ENCODE data around the gene EDEM3.
"Not testable (repeated sequence)": the region's sequence is repeated elsewhere in the genome, so short reads cannot be mapped to it uniquely, and the experiment has no call there.

Gene EDEM3

DNA sequence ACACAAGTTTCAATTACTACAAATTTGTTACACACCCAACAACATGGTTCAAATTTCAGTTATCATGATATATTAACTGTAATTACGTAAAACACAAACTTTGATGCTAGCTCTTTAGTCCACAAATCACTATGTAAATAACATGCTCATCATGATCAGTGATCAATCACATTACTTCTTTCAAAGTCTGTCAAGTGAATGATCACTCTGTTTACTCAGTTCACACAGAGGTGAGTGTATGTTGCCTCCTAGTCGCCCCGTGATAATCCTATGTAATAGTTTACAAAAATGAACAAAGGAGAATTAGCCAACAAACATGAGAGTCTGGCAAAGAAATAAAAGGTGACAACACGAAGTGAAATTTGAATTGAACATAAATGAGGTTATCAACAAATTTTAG is 14.3 kb downstream of the EDEM3 start:
- DNase-seq (ENCODE audit: low read depth): no peak

DNA sequence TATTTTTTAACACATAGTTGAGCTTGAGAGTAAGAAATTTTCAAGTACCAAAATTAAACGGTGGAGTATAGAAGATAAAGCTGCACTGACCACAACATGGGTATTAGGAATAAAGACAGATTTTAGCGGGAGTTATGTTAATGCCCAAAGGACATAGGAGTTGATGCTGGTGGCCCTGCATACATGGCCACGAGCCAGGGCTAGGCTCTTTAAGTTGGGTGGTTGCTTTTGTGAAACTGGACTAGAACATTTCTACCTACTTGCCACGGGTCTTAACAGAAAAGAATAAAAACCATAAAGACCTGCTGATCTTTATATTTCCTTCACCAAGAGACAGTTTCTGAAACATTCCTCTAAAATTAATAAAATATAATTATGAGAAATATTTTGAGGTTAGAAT is 14.9 kb downstream of the EDEM3 start:
- no peak for DNase-seq (ENCODE audit: low read depth)

DNA sequence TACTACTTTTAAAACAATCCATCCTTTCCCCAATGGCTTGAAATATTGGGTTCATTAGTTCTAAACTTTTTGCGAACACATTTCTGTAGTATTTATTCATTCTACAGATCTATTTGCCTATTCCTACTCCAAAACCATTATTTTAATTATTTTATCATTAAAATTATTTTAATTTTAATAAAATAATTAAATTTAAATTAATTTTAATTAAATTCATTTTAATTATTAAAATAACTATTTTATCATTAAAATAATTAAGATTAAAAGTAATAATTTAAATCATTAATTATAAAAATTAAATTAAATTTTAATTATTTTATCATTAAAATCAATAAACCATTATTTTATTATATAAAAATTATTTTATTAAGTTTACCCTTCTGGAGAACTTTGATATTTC is 15.6 kb downstream of the EDEM3 start:
- DNase-seq (ENCODE audit: low read depth): no peak

DNA sequence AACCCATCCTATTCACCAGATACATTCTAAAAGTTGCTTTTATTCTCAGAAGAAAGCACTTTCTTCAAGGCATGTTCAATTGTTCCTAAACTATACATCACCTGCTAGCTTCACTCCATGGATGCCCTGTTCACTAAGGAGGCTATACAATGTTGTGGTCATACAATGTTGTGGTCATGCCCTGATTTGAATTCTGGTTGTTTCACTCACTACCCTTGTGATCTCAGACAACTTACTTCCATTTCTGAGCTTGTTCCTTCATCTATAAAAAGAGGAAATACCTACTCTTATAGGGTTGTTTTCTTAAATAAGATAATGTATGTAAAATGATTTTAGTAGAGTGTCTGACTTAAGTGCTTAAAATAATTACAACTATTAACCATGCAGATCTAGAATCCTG is 19.7 kb downstream of the EDEM3 start:
- DNase-seq (ENCODE audit: low read depth): no peak

DNA sequence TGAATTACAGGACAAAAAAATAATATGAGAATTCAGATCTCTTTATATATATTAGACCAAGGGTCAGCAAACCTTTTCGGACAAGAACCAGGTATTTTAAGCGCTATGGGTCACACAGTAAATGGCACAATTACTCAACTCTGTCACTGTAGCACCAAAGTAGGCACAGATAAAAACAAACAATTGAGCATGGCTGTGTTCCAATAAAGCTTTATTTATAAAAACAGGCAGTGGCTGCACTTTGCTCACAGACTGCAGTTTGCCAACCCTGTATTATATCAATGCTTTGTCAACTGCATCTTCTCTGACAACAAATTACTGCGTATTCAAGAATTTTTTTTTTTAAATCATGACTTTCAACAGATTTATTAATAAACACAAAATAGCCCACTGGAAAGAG is 29.8 kb downstream of the EDEM3 start:
- no peak for DNase-seq (ENCODE audit: low read depth)

DNA sequence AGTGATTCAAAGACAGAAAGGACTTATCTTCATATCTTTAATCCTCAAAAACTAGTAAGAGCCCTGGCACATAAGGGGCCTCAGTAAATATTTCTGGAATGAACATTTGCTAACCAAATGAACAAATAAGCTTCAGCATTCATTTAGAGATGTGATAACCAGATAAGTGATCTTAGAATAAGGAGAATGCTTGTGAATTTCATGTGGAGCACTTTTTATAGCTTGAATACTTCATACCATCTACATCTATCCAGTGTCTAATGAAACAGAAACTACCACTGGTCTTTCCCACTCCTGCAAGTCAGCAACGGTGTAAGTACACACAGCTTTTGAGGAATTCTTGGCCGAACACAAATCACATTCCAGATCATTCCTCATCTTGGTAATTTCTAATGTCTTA is 38.5 kb downstream of the EDEM3 start:
- no peak for DNase-seq (ENCODE audit: low read depth)

DNA sequence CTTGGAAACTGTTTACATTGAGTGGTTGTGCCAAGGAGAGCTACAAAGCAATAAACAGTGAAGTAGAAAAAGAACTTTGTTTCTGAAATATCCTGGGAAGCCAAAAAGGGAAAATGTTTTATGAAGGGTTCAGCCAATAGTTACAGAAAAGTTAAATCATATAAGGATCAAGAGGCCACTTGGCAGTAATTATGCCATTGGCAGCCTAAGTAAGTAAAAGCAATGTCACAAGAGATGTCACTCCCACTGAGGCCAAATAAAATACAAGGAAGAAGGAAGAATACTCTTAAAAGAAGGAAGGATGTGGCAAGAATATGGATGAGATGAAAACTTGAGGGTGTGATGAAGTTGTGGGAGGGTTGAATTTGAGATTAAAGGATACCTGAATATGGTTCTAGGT is 45.2 kb downstream of the EDEM3 start:
- DNase-seq (ENCODE audit: low read depth): no peak

DNA sequence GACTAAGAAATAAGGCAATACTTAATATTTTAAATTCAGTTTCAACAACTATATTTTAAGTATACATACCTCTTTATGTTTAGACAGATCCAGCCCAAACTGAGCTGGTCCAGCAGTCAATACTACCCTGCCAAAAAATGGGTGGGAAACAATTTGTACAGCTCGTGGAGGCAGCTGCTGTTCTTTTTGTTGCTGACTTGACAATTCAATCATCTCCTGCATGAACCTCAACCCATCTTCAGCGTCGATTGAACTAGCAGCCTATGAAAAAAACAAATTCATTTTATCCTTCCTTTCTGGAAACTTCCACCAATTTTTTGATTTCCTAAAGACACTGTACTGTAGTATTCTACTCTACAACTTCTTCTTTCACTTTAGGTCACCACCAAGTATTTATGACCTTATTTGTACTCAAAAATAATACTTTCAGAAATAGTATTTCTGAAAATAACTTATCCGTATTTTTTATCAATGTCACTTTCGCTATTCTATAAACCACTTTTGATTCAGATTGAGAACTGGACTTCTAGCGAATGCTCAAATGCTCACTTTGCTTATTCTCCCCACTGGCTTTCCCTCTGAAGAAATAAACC is 46.5 kb downstream of the EDEM3 start:
- no peak for DNase-seq (ENCODE audit: low read depth)

DNA sequence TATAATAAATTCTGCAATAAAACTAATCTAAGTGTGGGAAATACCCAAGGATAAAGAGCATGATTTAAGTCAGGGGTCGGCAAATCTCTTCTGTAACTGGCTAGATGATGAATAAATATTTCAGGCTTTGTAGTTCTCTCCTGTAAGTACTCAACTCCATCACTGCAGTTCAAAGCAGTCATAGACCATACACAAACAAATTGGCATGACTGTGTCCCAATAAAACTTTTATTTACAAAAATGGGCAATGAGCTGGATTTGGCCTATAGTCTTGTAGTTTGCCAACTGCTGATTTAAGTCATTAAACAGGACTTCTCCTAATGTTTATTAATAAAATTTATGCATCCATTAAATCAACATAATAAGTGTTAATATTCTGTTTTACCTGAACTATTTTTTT is 49.4 kb downstream of the EDEM3 start:
- no peak for DNase-seq (ENCODE audit: low read depth)

DNA sequence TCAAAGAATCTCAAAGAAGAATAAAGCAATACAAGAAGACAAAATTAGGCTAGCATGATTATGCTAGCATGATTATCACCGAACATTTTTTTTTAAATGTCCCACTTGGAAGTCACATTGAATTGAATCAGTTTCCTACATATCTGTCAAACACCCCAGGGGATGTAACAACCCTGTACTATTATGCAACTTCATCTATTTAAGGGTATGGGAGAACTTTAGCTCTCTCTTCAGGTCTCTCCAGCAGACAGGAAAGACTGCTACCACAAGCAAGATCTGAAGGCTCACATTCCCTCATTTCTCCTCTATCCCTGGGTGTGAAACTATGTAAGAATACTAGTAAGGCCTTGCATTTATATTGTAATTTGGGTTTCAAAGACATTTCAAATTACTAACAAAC is 52.8 kb downstream of the EDEM3 start:
- no peak for DNase-seq (ENCODE audit: low read depth)

DNA sequence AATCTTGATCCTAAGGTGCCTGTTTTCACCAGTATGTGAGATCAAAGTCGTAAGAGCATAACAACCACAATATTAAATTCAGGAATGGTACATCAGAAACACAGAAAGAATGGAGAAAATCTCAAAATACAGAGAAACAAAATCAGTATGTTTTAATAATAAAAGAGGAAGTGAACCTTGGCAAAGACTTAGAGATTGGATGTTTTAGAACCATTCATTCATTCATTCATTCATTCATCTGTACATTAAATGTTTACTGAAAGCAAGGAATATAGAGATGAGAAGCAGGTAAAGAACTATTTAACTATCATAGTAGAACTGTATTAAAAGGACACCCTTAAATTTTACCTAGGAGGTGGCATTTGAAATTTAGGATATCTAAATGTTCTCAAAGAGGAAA is 55.7 kb downstream of the EDEM3 start:
- no peak for DNase-seq (ENCODE audit: low read depth)

DNA sequence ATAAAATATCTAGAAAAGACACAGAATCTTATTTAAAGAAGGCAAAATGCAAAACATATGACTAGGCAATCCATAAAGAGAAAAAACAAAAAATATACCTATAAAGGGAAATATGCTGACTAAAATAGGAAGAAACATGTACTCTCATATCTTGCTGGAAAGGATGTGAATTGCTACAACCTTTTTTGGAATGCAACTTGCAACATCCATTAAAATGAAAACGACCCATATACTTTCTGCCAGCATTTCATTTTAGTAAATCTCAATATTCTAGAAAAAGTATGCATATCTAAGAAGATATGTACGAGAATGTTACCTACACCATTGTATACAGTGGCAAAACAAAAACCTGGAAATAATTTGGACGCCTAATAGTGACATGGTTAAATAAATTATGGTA is 56.6 kb downstream of the EDEM3 start:
- no peak for DNase-seq (ENCODE audit: low read depth)

DNA sequence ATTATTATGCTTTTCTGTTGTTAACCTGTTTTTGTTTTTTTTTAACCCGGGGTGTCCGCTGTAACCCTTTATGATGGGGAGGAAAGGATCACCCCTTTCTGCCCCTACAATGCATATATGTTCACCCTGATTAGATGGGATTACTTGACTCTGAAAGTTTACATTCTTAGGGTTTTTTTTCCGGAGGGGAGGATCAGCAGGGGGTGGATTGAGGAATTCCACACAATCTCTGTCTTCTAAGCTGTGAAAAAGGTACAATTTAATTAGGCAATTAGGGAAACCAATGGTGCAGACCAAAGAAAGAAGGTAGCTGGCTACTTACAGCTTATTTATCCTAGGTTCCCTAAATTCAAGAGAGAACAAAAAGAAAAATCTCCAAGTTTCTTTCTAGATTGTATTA is 58.3 kb downstream of the EDEM3 start:
- DNase-seq (ENCODE audit: low read depth): no peak

DNA sequence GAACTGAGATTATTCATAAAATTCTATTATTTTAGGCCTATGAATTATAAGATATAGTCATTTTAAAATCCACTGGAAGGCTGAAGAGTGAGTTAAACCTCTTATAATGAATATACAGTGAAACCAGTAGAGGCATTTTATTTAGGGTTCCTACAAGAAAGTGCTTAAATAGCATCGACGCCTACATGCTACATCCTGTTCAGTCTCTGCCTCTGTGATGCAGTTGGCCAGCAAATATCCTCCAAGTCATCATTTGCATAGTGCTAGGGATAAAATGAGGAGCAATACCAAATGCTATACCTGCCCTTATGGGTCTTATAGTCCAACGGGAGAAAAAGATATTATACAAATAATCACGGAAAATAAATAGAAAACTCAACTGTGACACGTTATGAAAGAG is 59.6 kb downstream of the EDEM3 start:
- DNase-seq (ENCODE audit: low read depth): no peak

DNA sequence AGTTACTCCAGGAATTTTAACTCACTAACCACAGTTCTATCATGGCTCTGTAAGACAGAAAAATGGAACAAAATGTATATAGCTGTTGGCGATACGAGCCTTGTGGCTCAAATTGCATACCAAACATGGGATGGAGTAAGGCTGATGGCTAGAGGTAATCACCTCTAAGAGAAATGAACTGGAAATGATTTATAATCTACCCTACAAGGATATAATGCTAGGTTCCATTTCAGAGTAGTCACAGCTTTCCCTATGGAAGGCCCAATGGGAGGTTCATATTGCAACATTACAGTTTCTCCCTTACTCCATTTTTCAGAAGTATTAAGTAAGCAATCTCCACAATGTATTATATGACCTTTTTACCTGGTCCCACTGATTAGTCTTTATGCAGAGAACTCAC is 61.6 kb downstream of the EDEM3 start:
- no peak for DNase-seq (ENCODE audit: low read depth)

DNA sequence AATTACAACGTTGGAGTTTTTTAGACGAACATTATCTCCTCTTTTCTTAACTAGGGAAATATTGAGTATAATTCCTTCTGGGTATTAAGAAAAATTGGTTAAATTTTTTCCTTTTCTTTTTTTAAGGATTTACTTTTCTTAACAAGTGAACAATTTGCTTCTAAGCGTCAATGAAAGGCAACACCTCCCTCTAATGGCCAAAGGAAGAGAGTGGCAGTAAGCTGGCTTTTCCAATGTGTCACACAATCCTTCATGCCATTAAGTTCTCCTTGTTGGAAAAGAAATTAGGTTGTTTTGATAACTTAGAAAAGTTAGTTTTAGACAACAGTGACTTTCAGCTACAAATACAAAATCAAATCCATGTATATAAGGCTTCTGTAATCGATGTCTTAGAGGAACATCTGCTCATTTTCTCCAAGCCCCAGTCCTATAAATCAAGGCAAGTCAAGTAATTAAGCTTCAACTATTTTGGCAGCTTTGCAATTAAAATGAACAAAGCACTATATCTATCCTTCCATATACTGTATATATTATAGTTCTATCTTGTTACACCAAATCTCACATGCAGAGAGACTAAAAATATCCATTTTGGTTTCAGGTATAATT is 62.8 kb downstream of the EDEM3 start:
- DNase-seq (ENCODE audit: low read depth): no peak

DNA sequence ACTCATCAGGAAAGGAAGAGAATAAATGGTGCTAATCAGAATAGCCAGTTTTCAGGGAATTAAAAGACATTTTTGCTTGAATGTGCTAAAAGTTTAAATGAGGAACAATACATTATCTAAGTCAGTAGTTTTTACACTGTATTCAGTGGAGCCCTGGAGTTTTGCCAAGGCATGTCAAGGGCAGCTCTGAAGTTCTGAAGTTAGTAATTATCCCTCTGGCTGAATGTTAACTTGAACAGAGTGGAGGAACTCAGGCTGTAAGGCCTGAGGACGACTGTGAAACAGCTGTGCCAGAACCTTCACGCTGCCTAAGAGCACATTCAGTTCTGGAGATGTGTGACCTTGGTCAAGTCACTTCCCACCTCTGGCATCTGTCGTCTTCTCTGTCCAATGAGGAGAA is 68.1 kb downstream of the EDEM3 start:
- DNase-seq (ENCODE audit: low read depth): no peak

DNA sequence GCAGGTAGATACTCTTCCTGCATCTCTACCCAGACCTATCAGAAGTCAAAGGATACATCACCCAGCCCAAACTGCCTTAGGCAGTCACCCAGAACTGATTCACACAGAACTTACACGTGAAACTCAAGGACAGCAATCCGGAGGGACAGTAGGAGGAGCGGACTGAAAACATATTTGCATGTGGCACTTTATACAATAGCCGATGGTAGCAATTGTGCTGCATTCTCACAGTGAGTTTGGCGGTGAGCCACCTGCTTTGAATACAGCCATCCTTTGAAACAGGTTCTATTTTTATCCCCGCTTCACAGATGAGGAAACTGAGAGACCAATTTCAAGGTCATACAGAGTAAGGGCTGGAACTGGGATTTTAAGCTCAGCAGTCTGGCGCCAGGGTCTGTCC is 69.5 kb downstream of the EDEM3 start:
- DNase-seq (ENCODE audit: low read depth): no peak

DNA sequence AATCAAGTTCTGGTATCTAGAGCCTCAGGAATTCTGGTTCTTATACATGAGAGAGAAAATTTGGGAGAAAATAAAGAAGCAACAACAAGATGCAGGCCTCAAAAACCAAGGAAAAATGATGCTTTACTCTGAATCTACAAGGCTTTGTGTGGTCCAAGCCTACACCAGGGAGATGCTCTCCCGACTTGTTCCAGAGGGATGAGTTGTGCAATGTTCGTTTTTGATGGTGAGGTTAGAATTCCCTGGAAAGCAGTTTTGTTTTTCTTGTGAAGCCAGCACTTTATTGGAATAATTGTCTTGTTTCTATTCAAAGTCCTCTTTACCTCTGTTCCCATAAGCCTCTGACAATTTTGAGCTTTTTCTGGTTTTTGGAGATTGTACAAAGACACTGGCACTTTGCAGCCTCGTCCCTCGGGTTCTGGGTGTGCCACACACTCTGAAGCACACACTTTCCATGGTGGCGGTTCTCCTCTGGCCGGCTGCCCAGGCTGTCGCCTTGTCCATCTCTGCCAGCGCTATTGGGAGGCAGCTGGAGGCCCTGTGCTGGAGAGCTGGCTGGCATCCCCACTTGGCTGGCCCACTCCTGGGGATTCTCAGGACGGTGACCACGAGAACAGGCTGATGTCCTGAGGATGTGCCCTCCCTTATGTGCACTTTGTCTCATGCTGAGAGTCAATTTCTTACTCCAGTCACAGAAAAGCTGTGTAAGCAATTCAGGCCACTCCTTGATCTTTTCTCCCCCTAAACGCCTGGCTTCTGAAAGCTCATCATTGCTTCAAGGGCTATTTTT is 70.2 kb downstream of the EDEM3 start:
- DNase-seq (ENCODE audit: low read depth): no peak

DNA sequence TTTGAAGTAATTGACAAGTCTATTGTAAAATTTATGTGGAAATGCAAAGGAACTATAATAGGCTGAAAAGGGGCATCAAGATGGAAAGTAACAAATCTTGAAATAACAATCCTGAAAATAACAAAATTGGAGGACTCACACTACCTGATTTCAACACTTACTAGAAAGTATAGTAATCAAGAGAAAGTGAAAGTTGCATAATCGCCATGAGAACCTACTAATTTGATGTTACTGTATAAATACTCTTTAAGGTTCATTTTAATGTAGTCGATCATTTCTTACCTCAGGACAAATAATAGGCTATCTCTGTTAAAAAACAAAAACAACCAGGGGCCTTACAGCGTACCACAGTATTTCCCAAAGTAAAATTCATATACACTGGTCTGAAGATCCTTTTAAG is 71.7 kb downstream of the EDEM3 start:
- no peak for DNase-seq (ENCODE audit: low read depth)

DNA sequence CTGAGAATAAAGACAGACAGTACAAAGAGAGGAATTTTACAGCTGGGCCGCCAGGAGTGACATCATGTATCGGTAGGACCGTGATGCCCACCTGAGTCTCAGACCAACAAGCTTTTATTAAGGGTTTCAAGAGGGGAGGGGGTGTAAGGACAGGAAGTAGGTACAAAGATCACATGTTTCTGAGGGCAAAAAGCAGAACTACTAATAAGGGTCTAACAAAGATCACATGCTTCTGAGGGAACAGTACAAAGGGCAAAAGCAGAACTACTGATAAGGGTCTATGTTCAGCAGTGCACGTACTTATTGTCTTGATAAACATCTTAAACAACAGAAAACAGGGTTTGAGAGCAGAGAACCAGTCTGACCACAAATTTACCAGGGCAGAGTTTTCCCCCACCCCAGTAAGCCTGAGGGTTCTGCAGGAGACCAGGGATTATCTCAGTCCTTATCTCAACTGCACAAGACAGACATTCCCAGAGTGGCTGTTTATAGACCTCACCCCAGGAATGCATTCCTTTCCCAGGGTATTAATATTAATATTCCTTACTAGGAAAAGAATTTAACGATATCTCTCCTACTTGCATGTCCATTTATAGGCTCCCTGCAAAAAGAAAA is 73.9 kb downstream of the EDEM3 start:
- not testable (repeated sequence) for DNase-seq (ENCODE audit: low read depth)

DNA sequence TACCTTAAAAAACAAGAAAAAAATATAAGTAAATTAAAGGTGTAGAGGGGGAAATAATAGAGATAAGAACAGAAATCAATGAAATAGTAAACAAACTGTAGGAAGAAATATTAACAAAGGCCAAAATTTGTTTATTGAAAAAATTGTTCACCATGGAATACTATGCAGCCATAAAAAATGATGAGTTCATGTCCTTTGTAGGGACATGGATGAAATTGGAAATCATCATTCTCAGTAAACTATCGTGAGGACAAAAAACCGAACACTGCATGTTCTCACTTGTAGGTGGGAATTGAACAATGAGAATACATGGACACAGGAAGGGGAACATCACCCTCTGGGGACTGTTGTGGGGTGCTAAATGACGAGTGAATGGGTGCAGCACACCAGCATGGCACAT is 75.2 kb downstream of the EDEM3 start:
- DNase-seq (ENCODE audit: low read depth): not testable (repeated sequence)

DNA sequence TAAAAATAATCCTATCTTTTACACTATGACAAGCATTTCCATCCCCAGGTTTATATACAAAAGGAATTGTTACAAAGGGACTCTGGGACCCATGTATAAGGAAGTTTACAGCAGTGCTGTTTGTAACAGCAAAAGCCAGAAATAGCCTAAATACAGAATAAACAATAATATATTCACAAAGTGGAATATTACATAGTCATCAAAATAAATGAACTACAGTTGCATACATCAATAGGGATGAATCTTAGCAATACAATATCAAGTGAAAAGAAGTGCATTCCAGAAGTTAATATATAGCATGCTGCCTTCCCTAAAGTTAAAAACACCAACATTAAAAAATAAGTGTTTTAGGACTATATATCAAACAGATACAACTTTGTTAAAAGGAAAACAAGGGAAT is 77.3 kb downstream of the EDEM3 start:
- DNase-seq (ENCODE audit: low read depth): no peak
